Osteocyte (in vitro differentiated cells): Measurements from ENCODE around the gene ARHGAP8. TPM values are rescaled to one million over a fixed set of nuclear protein-coding genes. Genes with fewer than 3 reads are reported as not detected.
A peak's percentile ranks its signal among the peaks of the same experiment; 100 is the strongest.

Experiments
- DNase-seq: peaks from one replicate; pipeline ENCODE4 v3.0.0; 2021; ENCODE audit warnings: mixed read lengths; ENCODE audit not compliant: unreplicated experiment; ENCODE audit errors: extremely low spot score
- H3K27ac Mint-ChIP-seq: one replicate; pipeline ENCODE4 v1.8.0; 2021; ENCODE audit warnings: mild to moderate bottlenecking, mixed read lengths; ENCODE audit not compliant: unreplicated experiment
- H3K27me3 Mint-ChIP-seq: one replicate; pipeline ENCODE4 v1.8.0; 2021; ENCODE audit warnings: mixed read lengths; ENCODE audit not compliant: unreplicated experiment
- H3K36me3 Mint-ChIP-seq: one replicate; pipeline ENCODE4 v1.8.0; 2021; ENCODE audit warnings: mixed read lengths; ENCODE audit not compliant: unreplicated experiment
- H3K4me1 Mint-ChIP-seq: one replicate; pipeline ENCODE4 v1.8.0; 2021; ENCODE audit warnings: mixed read lengths; ENCODE audit not compliant: unreplicated experiment
- H3K4me3 Mint-ChIP-seq: one replicate; pipeline ENCODE4 v1.8.0; 2021; ENCODE audit warnings: mild to moderate bottlenecking, moderate library complexity, mixed read lengths; ENCODE audit not compliant: unreplicated experiment
- H3K9me3 Mint-ChIP-seq: one replicate; pipeline ENCODE4 v1.8.0; 2021; ENCODE audit warnings: mixed read lengths; ENCODE audit not compliant: unreplicated experiment
- total RNA-seq: library from RNA; stranded (reverse); gene quantifications from 2 replicates; pipeline ENCODE4 v1.2.1, GENCODE V29; 2021
- TF ChIP-seq, protein P1 (sequence below): fragments of 200-600 bp; sonication (generic); IDR thresholded peaks from 2 replicates; pipeline ENCODE4 v1.5.0; 2021; ENCODE audit warnings: antibody characterized with exemption, mild to moderate bottlenecking, moderate library complexity

The ARHGAP8 gene
- total RNA-seq, 1 donor from 2014 or later = 0.89 TPM

DNA sequence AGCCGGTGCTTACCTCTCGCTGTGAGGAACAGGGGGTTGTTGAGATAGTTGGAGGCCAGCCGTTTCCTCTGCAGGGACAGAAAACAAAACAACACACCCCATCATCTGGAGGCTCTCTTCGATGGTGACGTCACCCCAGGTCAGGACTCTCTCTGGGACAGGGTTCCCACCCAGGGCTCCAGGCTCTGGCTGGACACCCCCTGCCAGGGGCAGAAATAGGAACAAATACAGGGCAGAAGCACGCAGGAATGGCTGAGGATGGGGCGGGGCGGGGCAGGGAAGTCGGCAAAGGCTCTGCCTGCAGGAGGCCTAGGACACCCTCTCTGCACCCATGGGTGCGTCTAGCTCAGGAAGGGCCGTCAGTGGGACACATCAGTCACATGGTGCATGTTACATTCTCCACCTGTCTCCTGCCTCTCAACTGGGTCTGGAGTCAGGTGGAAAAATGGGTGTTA, 138.9 kb downstream of the ARHGAP8 start:
- H3K27ac Mint-ChIP-seq = no peak overlapping the region
- H3K4me1 Mint-ChIP-seq = no peaks in the 10 kb centered on the region
- H3K27me3 Mint-ChIP-seq = no peaks in the 10 kb centered on the region
- H3K4me3 Mint-ChIP-seq = no peak overlapping the region
- DNase-seq = no peak
- H3K36me3 Mint-ChIP-seq = no peaks in the 10 kb centered on the region
- no peaks in the 10 kb centered on the region for H3K9me3 Mint-ChIP-seq
- TF ChIP-seq, protein P1, sequence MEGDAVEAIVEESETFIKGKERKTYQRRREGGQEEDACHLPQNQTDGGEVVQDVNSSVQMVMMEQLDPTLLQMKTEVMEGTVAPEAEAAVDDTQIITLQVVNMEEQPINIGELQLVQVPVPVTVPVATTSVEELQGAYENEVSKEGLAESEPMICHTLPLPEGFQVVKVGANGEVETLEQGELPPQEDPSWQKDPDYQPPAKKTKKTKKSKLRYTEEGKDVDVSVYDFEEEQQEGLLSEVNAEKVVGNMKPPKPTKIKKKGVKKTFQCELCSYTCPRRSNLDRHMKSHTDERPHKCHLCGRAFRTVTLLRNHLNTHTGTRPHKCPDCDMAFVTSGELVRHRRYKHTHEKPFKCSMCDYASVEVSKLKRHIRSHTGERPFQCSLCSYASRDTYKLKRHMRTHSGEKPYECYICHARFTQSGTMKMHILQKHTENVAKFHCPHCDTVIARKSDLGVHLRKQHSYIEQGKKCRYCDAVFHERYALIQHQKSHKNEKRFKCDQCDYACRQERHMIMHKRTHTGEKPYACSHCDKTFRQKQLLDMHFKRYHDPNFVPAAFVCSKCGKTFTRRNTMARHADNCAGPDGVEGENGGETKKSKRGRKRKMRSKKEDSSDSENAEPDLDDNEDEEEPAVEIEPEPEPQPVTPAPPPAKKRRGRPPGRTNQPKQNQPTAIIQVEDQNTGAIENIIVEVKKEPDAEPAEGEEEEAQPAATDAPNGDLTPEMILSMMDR = no peak

DNA sequence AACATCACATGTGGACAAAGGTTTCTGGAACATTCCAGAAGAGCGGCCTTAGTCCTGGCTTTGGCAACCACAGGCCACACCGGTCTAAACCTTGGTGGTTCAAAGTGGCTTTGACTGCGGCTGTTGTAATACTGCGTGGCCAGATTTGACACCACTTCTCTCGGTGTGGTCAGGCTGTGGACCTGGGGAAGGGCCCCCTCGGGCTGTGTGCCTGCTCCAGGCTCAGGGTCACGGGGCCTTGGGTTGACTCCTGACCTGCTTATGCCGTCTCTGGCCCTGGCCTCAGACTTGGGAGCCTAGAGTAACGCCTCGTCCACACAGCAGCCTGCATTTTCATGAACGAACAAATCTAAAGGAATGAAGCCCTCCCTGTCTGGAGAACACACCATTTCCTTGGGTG, 139.4 kb downstream of the ARHGAP8 start:
- Mint-ChIP-seq H3K4me1 (no peaks in the 10 kb centered on the region), H3K27me3 (no peaks in the 10 kb centered on the region), H3K27ac (no peak overlapping the region), H3K9me3 (no peaks in the 10 kb centered on the region), H3K36me3 (no peaks in the 10 kb centered on the region), H3K4me3 (no peak overlapping the region)
- DNase-seq = no peak
- TF ChIP-seq, protein P1 = no peak

DNA sequence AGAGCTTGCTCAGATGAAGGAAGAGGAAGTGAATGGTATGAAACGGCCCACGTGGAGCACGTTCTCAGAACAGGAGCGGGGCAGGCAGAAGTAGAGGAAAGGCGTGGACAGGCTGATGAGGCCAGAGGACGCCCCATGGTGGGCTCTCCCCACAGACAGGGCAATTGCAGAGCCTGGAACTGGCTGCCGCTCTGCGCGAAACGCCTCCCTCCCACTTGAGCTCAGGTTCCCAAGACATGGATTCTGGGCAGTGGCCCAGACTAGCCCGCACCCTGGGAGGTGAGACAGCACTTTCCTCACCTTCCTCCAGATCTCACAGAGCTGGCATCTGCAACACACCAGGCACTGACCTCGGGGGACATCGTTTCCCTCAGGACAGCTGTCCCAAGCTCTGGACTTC, 139.9 kb downstream of the ARHGAP8 start:
- H3K27me3 Mint-ChIP-seq = no peaks in the 10 kb centered on the region
- H3K36me3 Mint-ChIP-seq = no peaks in the 10 kb centered on the region
- no peak overlapping the region for H3K27ac Mint-ChIP-seq
- no peaks in the 10 kb centered on the region for H3K9me3 Mint-ChIP-seq
- no peak for DNase-seq
- TF ChIP-seq, protein P1 = no peak
- H3K4me3 Mint-ChIP-seq = no peak overlapping the region
- no peaks in the 10 kb centered on the region for H3K4me1 Mint-ChIP-seq

DNA sequence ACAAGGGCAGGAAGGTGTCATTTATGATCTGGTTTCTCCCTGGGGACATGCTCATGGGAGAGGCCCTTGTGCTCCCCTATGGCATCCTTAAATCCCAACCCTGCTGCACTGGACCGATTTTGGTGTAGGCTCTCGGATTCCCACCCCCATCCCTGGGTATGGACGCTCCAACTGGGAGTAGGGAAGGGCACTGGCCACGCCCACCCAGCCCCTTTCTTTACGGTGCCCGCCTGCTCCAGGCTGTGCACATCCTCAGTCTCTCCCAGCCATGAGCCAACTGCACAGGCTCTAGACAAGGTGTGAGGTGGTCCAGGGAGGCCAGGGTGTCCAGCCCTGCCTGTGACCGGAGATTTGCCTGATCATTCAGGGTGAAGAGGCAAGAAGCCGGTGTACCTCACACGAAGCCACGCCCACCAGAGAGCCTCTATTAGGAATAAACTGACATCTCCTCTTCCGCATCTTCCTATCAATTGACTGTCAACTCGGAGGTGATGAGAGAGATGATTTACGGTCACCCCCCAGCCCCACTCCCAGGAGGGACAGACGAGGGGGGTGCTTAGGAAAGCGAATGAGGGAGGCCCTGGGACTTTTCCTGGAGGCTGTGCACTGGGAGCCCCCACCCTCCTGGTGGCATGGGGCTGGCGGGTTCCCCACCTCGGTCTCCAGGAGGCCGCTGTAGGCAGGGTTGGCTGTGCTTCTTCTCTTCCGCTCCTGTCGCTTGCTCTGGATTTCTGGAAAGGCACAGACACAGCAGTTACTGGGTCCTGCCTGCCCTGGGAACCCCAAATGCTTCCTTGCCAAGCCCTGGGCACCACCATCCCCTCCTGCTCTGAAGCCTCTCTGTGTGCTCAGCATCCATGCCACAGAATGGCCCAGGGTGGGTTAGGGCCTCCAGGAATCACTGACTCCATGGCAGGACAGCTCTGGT, 140.7 kb downstream of the ARHGAP8 start:
- TF ChIP-seq, protein P1 = no peak
- Mint-ChIP-seq H3K36me3 (no peaks in the 10 kb centered on the region), H3K27ac (no peak overlapping the region), H3K4me3 (no peak overlapping the region), H3K4me1 (no peaks in the 10 kb centered on the region), H3K27me3 (no peaks in the 10 kb centered on the region), H3K9me3 (no peaks in the 10 kb centered on the region)
- DNase-seq = peak; percentile 68

DNA sequence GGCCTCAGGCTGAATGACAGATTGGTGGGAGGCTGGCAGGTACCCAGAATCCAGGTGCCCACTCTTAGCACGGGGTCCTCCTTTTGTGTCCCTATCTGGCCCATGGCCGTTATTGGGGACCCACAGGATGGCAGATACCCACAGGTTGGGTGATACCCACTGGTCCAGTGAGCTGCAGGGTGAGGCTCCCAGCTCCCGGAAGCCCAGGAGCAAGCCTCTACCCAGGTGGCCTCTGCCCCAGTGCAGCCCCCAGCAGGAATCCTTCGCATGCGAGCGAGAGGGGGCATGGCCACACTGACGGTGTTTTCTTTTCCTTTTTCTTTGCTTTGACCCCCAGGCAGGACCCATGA, 141.3 kb downstream of the ARHGAP8 start:
- Mint-ChIP-seq H3K4me3 (no peak overlapping the region), H3K9me3 (no peaks in the 10 kb centered on the region), H3K27ac (no peak overlapping the region), H3K4me1 (no peaks in the 10 kb centered on the region), H3K27me3 (no peaks in the 10 kb centered on the region), H3K36me3 (no peaks in the 10 kb centered on the region)
- TF ChIP-seq, protein P1 = no peak
- DNase-seq = peak; percentile 69
